Breast epithelium (tissue), 3 donors: ENCODE measurements around the gene HNRNPF.

Experiments used
- CTCF ChIP-seq, 3 donors: fragments of 450-650 bp; IDR thresholded peaks; one replicate each; pipeline ENCODE4 v1.5.1; 2016 to 2017; ENCODE audit warnings: antibody characterized with exemption in 3 of 3, mild to moderate bottlenecking in 3 of 3, moderate library complexity in 3 of 3
- POLR2A ChIP-seq: fragments of 450-650 bp; IDR thresholded peaks from one replicate; pipeline ENCODE4 v1.6.1; 2016; ENCODE audit warnings: antibody characterized with exemption, mild to moderate bottlenecking, moderate library complexity
- POLR2AphosphoS5 ChIP-seq, 3 donors: sonication (generic); formaldehyde crosslinking; IDR thresholded peaks; one replicate each; pipeline ENCODE4 v1.6.1; 2017; ENCODE audit warnings: antibody characterized with exemption in 3 of 3

- no peak for TF ChIP-seq POLR2A
- TF ChIP-seq CTCF (IDR thresholded peaks at IDR 0.05): no peak
- no peak for TF ChIP-seq POLR2AphosphoS5 (IDR thresholded peaks at IDR 0.05)
Observed at GRCh38 chr10:43427166-43427825, 18.3 kb upstream of the HNRNPF start.
